Muscle of leg (tissue), 11 donors: ENCODE data around the gene SRPK3. TPM values are rescaled to one million over a fixed set of nuclear protein-coding genes. Genes with fewer than 3 reads are reported as not detected.

ENCODE experiments used
- DNase-seq: peaks from one replicate; pipeline ENCODE4 v3.0.0; 2013
- H3K27ac ChIP-seq: one replicate; pipeline ENCODE4 v1.5.1; 2013; ENCODE audit warnings: mild to moderate bottlenecking, low read length, control low read depth
- H3K27me3 ChIP-seq: one replicate; pipeline ENCODE4 v1.6.1; 2013; ENCODE audit warnings: low read length; ENCODE audit not compliant: control insufficient read depth, insufficient read depth
- H3K36me3 ChIP-seq: one replicate; pipeline ENCODE4 v1.6.1; 2013; ENCODE audit warnings: low read length; ENCODE audit not compliant: control insufficient read depth, insufficient read depth
- H3K4me1 ChIP-seq: one replicate; pipeline ENCODE4 v1.6.1; 2013; ENCODE audit warnings: low read length; ENCODE audit not compliant: control insufficient read depth, insufficient read depth
- H3K4me3 ChIP-seq: one replicate; pipeline ENCODE4 v1.5.1; 2013; ENCODE audit warnings: low read length, control low read depth
- H3K9me3 ChIP-seq: replicated peaks from 2 replicates; pipeline ENCODE4 v1.6.1; 2013; ENCODE audit warnings: low read depth, low read length; ENCODE audit not compliant: control insufficient read depth
- WGBS: methylation state at CpG from one replicate; pipeline ENCODE4 v1.1.5; 2013; ENCODE audit warnings: missing lambda C conversion rate; ENCODE audit not compliant: insufficient coverage; 5-methylcytosine and 5-hydroxymethylcytosine counted together
- polyA plus RNA-seq, 8 donors: library from polyadenylated mRNA; unstranded; fragments of 120-200 nt; gene quantifications; one replicate each; pipeline versions ENCODE4 v1.2.1 to v1.2.3, GENCODE V29; 2013; ENCODE audit warnings: inconsistent platforms in 1 of 8, low replicate concordance in 1 of 8; ENCODE audit not compliant: insufficient read length in 8 of 8, insufficient read depth in 1 of 8
- total RNA-seq: library from RNA; stranded (reverse); fragments of 120-200 nt; gene quantifications from one replicate; pipeline ENCODE4 v1.2.4, GENCODE V29; 2013

SRPK3 gene
- total and polyA plus RNA-seq, 9 donors = 145 to 273 (median 218) TPM

GRCh38 chrX:153783378-153784013 is 2.7 kb downstream of the SRPK3 start:
- DNase-seq = no peak
- peaks cover 57% of the 10 kb centered on the region for H3K4me1 ChIP-seq
- no peaks in the 10 kb centered on the region for H3K27me3 ChIP-seq
- no peak overlapping the region for H3K27ac ChIP-seq
- no peaks in the 10 kb centered on the region for H3K9me3 ChIP-seq
- peaks cover 26% of the 10 kb centered on the region for H3K36me3 ChIP-seq
- 55% methylated on average over 19 of the region's 24 CpGs for WGBS
- no peak overlapping the region for H3K4me3 ChIP-seq

GRCh38 chrX:153784325-153784967 is 3.6 kb downstream of the SRPK3 start:
- Histone ChIP-seq H3K4me3 (no peak overlapping the region), H3K27ac (no peak overlapping the region), H3K27me3 (no peaks in the 10 kb centered on the region), H3K9me3 (no peaks in the 10 kb centered on the region), H3K4me1 (peaks cover 56% of the 10 kb centered on the region), H3K36me3 (peaks cover 27% of the 10 kb centered on the region)
- no peak for DNase-seq
- WGBS = 89% methylated on average over 24 of the region's 27 CpGs

GRCh38 chrX:153786669-153787068 is 5.8 kb downstream of the SRPK3 start:
- 84% methylated on average over 11 of the region's 15 CpGs for WGBS
- H3K27ac ChIP-seq = no peak overlapping the region
- peaks cover 36% of the 10 kb centered on the region for H3K36me3 ChIP-seq

GRCh38 chrX:153789654-153790053 is 8.8 kb downstream of the SRPK3 start:
- Histone ChIP-seq H3K27ac (no peak overlapping the region), H3K4me1 (peaks cover 29% of the 10 kb centered on the region), H3K4me3 (no peak overlapping the region), H3K9me3 (no peaks in the 10 kb centered on the region), H3K27me3 (peaks cover 4% of the 10 kb centered on the region), H3K36me3 (peaks cover 37% of the 10 kb centered on the region)
- WGBS = 93% methylated on average over 12 of the region's 12 CpGs
- DNase-seq = no peak

More at GRCh38 chrX:153786669-153787068, 5.8 kb downstream of the SRPK3 start:
- H3K4me1 ChIP-seq = peaks cover 37% of the 10 kb centered on the region
- DNase-seq = no peak
- H3K4me3 ChIP-seq = no peak overlapping the region
- peaks cover 4% of the 10 kb centered on the region for H3K27me3 ChIP-seq
- H3K9me3 ChIP-seq = no peaks in the 10 kb centered on the region

GRCh38 chrX:153791104-153791852 is 10.4 kb downstream of the SRPK3 start:
- 84% methylated on average over 15 of the region's 17 CpGs for WGBS
- Histone ChIP-seq H3K4me3 (no peak overlapping the region), H3K27ac (no peak overlapping the region), H3K4me1 (peaks cover 30% of the 10 kb centered on the region), H3K27me3 (peaks cover 4% of the 10 kb centered on the region), H3K9me3 (no peaks in the 10 kb centered on the region), H3K36me3 (peaks cover 26% of the 10 kb centered on the region)
- DNase-seq = no peak

GRCh38 chrX:153792368-153792767 is 11.5 kb downstream of the SRPK3 start:
- H3K36me3 ChIP-seq = peaks cover 22% of the 10 kb centered on the region
- no peaks in the 10 kb centered on the region for H3K9me3 ChIP-seq
- no peak for DNase-seq
- no peak overlapping the region for H3K27ac ChIP-seq
- H3K27me3 ChIP-seq = peaks cover 4% of the 10 kb centered on the region
- no peak overlapping the region for H3K4me3 ChIP-seq
- H3K4me1 ChIP-seq = peaks cover 21% of the 10 kb centered on the region
- WGBS = 71% methylated on average over 4 of the region's 6 CpGs

- WGBS = 44% methylated on average over 3 of the region's 7 CpGs
- peaks cover 21% of the 10 kb centered on the region for H3K4me1 ChIP-seq
Observed at GRCh38 chrX:153793291-153793690, 12.4 kb downstream of the SRPK3 start.

GRCh38 chrX:153794018-153794896 is 13.4 kb downstream of the SRPK3 start, which contains the start of the genes IDH3G and SSR4:
Gene IDH3G (minus strand): TSS chrX:153794375. CDS start chrX:153794326, 49 bp downstream.
Gene SSR4 (plus strand): TSS chrX:153794668. CDS start chrX:153794688, 20 bp downstream.
- WGBS = 22% methylated on average over 84 of the region's 92 CpGs
- Histone ChIP-seq H3K27ac (peak within 1 kb of the TSS; percentile 97), H3K4me3 (peak within 1 kb of the TSS; percentile 79), H3K36me3 (peaks cover 32% of the 10 kb centered on the region), H3K27me3 (peaks cover 6% of the 10 kb centered on the region), H3K4me1 (peaks cover 21% of the 10 kb centered on the region), H3K9me3 (no peaks in the 10 kb centered on the region)
- peak; percentile 97 for DNase-seq

More at GRCh38 chrX:153793291-153793690, 12.4 kb downstream of the SRPK3 start:
- Histone ChIP-seq H3K4me3 (peak overlapping the region; percentile 79), H3K36me3 (peaks cover 23% of the 10 kb centered on the region), H3K27me3 (peaks cover 4% of the 10 kb centered on the region), H3K27ac (peak overlapping the region; percentile 97), H3K9me3 (no peaks in the 10 kb centered on the region)
- peak; percentile 34 for DNase-seq

- 31% methylated on average over 45 of the region's 47 CpGs for WGBS
- Histone ChIP-seq H3K36me3 (peaks cover 28% of the 10 kb centered on the region), H3K4me1 (peaks cover 21% of the 10 kb centered on the region), H3K27me3 (peaks cover 6% of the 10 kb centered on the region), H3K9me3 (no peaks in the 10 kb centered on the region), H3K27ac (peak overlapping the region; percentile 97), H3K4me3 (peak overlapping the region; percentile 79)
- no peak for DNase-seq
Observed at GRCh38 chrX:153794897-153795816, 14.3 kb downstream of the SRPK3 start.
